Mucosa of descending colon (tissue), 3 donors: ENCODE results near the gene GMPR2. TPM values are rescaled to one million over a fixed set of nuclear protein-coding genes. Genes with fewer than 3 reads are reported as not detected.
A peak's percentile ranks its signal among the peaks of the same experiment; 100 is the strongest.

Experiments used
- ATAC-seq: fragments of 200-7000 bp; cut with Tn5 transposase; one replicate; pipeline ENCODE4 v1.9.1; 2020; ENCODE audit warnings: mild to moderate bottlenecking, moderate library complexity
- DNase-seq, 3 donors: peaks; one replicate each; pipeline ENCODE4 v3.0.0-alpha.2; 2020
- H3K36me3 ChIP-seq: fragments of 200-600 bp; one replicate; pipeline ENCODE4 v1.8.0; 2021; ENCODE audit warnings: low read depth, mild to moderate bottlenecking
- H3K4me1 ChIP-seq: fragments of 200-600 bp; one replicate; pipeline ENCODE4 v1.8.0; 2021; ENCODE audit warnings: low read depth, mild to moderate bottlenecking
- H3K4me3 ChIP-seq: fragments of 200-600 bp; one replicate; pipeline ENCODE4 v1.8.0; 2021; ENCODE audit warnings: mild to moderate bottlenecking
- H3K9me3 ChIP-seq: fragments of 200-600 bp; one replicate; pipeline ENCODE4 v1.8.0; 2021; ENCODE audit warnings: mild to moderate bottlenecking
- CTCF ChIP-seq: fragments of 200-600 bp; IDR thresholded peaks from one replicate; pipeline ENCODE4 v1.8.0; 2022; ENCODE audit warnings: antibody characterized with exemption, mild to moderate bottlenecking
- intact Hi-C, 2 donors: fragments of 100-400 bp; cut with DNase I in 1 of 2; cut with micrococcal nuclease in 1 of 2; formaldehyde crosslinking; loops; one replicate each; pipeline versions ENCODE4 v1.11.0 to v1.11.1; 2022; cut with DNase I, micrococcal nuclease
- total RNA-seq, 3 donors: library from RNA; stranded (reverse); fragmentation: NEBNext Ultra II Directional in 2 of 3; extraction: Animal tissue kit (Norgen Biotek cat#: 25700) in 2 of 3; gene quantifications; one replicate each; pipeline versions ENCODE4 v1.2.1 to v1.2.4, GENCODE V29; 2021 to 2023
- donor health status: DM: no; HTN: no; CAD: no; lungs with moderate emphysema.
- donor health status: DM: no; HTN: no; CAD: no.
- donor health status: DM: no; HTN: yes; CAD: no.

Gene GMPR2
- total RNA-seq, 3 donors from 2014 or later, result 59.7 to 83.5 (median 61.6) TPM

GRCh38 chr14:24273422-24273998 is 40.8 kb downstream of the GMPR2 start:
- no peaks in the 10 kb centered on the region for H3K36me3 ChIP-seq
- H3K9me3 ChIP-seq, result no peaks in the 10 kb centered on the region
- no peak for TF ChIP-seq CTCF
- DNase-seq (no peak), ATAC-seq (no peak)
- H3K4me3 ChIP-seq, result no peak overlapping the region
- no peaks in the 10 kb centered on the region for H3K4me1 ChIP-seq
- intact Hi-C loops, result no loop called here

- no peak for TF ChIP-seq CTCF
- intact Hi-C loops, result no loop called here
- ATAC-seq, result no peak
- H3K36me3 ChIP-seq, result no peaks in the 10 kb centered on the region
- H3K4me3 ChIP-seq, result no peak overlapping the region
- H3K9me3 ChIP-seq, result no peaks in the 10 kb centered on the region
- no peaks in the 10 kb centered on the region for H3K4me1 ChIP-seq
- no peak for DNase-seq
Observed at GRCh38 chr14:24274101-24274543, 41.4 kb downstream of the GMPR2 start.

- DNase-seq (no peak), ATAC-seq (no peak)
- intact Hi-C loops, result no loop called here
- no peaks in the 10 kb centered on the region for H3K9me3 ChIP-seq
- no peaks in the 10 kb centered on the region for H3K36me3 ChIP-seq
- TF ChIP-seq CTCF, result no peak
- no peaks in the 10 kb centered on the region for H3K4me1 ChIP-seq
- no peak overlapping the region for H3K4me3 ChIP-seq
Observed at GRCh38 chr14:24277071-24277470, 44.3 kb downstream of the GMPR2 start.

GRCh38 chr14:24277606-24278321 is 45.0 kb downstream of the GMPR2 start:
- DNase-seq (peak in 1 of 3 donors; percentile 23), ATAC-seq (peak; percentile 29)
- no peaks in the 10 kb centered on the region for H3K4me1 ChIP-seq
- no peak overlapping the region for H3K4me3 ChIP-seq
- H3K9me3 ChIP-seq, result no peaks in the 10 kb centered on the region
- H3K36me3 ChIP-seq, result no peaks in the 10 kb centered on the region
- TF ChIP-seq CTCF, result no peak
- intact Hi-C loops, result no loop called here

GRCh38 chr14:24278424-24278823 is 45.7 kb downstream of the GMPR2 start:
- Histone ChIP-seq H3K36me3 (no peaks in the 10 kb centered on the region), H3K4me1 (no peaks in the 10 kb centered on the region), H3K9me3 (no peaks in the 10 kb centered on the region), H3K4me3 (no peak overlapping the region)
- DNase-seq, result no peak
- TF ChIP-seq CTCF, result no peak
- intact Hi-C loops, result no loop called here
- no peak for ATAC-seq
